Adrenal gland (tissue), 12 donors: ENCODE measurements around the gene TCERG1L. TPM values are rescaled to one million over a fixed set of nuclear protein-coding genes. Genes with fewer than 3 reads are reported as not detected.

Experiments used
- DNase-seq, 7 donors: peaks; one replicate each; pipeline ENCODE4 v3.0.0-alpha.2; 2019 to 2020
- H3K27ac ChIP-seq, 5 donors: fragments of 200-600 bp; sonication (generic) in 4 of 5; 1 replicate in 3 of 5; 2 replicates in 2 of 5; pipeline versions ENCODE4 v1.5.1 to v1.8.0; 2016 to 2020; ENCODE audit warnings: mild to moderate bottlenecking in 1 of 5
- H3K27me3 ChIP-seq: fragments of 200-600 bp; 2 replicates; pipeline ENCODE4 v1.8.0; 2021
- H3K36me3 ChIP-seq, 2 donors: fragments of 200-600 bp; replicated peaks in 1 of 2; 1 replicate in 1 of 2; 2 replicates in 1 of 2; pipeline versions ENCODE4 v1.5.1 to v1.8.0; 2018 to 2022
- H3K4me1 ChIP-seq, 2 donors: fragments of 200-600 bp; replicated peaks in 1 of 2; 1 replicate in 1 of 2; 2 replicates in 1 of 2; pipeline versions ENCODE4 v1.5.1 to v1.8.0; 2018 to 2021
- H3K4me3 ChIP-seq, 4 donors: fragments of 200-600 bp; sonication (generic) in 3 of 4; one replicate each; pipeline ENCODE4 v1.5.1; 2016 to 2018
- H3K9me3 ChIP-seq, 3 donors: fragments of 200-600 bp; sonication (generic) in 1 of 3; replicated peaks in 1 of 3; 1 replicate in 2 of 3; 2 replicates in 1 of 3; pipeline versions ENCODE4 v1.5.1 to v1.8.0; 2016 to 2021
- CTCF ChIP-seq, 6 experiments: fragments of 450-650 bp in 4 of 6; fragments of 200-600 bp in 2 of 6; sonication (generic) in 1 of 6; IDR thresholded peaks; 1 replicate in 5 of 6; 2 replicates in 1 of 6; pipeline versions ENCODE4 v1.5.1 to v1.8.0; 2016 to 2021; ENCODE audit warnings: antibody characterized with exemption in 6 of 6, mild to moderate bottlenecking in 2 of 6, moderate library complexity in 1 of 6
- POLR2A ChIP-seq, 2 donors: fragments of 450-650 bp; IDR thresholded peaks; one replicate each; pipeline ENCODE4 v1.6.1; 2017; ENCODE audit warnings: antibody characterized with exemption in 2 of 2, mild to moderate bottlenecking in 2 of 2, moderate library complexity in 1 of 2
- WGBS, 4 donors: extraction: QIAGEN DNeasy Blood & Tissue Kit in 2 of 4; methylation state at CpG; one replicate each; pipeline versions ENCODE4 v1.1.5 to v1.1.7; 2013 to 2017; 5-methylcytosine and 5-hydroxymethylcytosine counted together
- intact Hi-C, 2 donors: fragments of 100-400 bp; cut with DNase I; formaldehyde crosslinking; loops; one replicate each; pipeline versions ENCODE4 v1.14.1 to v1.15.0; 2022 to 2023
- polyA plus RNA-seq, 3 donors: library from polyadenylated mRNA; stranded (reverse); fragments of 200-250 nt in 2 of 3; fragments of 350-450 nt in 1 of 3; fragmentation: Illumina TruSeq in 1 of 3; extraction: RNeasy Lipid Tissue Mini Kit (QIAGEN cat#74804) in 1 of 3; gene quantifications; one replicate each; pipeline ENCODE4 v1.2.3, GENCODE V29; 2013 to 2014
- total RNA-seq, 9 donors: library from RNA; depleted of rRNA in 4 of 9; stranded (reverse); fragments of >200 nt in 4 of 9; fragments of 120-200 nt in 1 of 9; fragmentation: NEBNext Ultra II Directional in 1 of 9; extraction: Animal tissue kit (Norgen Biotek cat#: 25700) in 1 of 9; gene quantifications; one replicate each; pipeline versions ENCODE4 v1.1.0 to v1.2.4, GENCODE V29; 2013 to 2023
- donor health status: healthy with polysubstance abuse.
- donor health status: Bipolar disorder and iron deficiency.
- donor health status: DM: yes; HTN: yes; CAD: no.
- donor health status: DM: no; HTN: no; CAD: no.
- donor health status: DM: no; HTN: no; CAD: no.
- donor health status: DM: yes; HTN: yes; CAD: no.

Gene TCERG1L
- total and polyA plus RNA-seq, 12 donors = 0.17 to 3.4 (median 0.97) TPM

- Histone ChIP-seq H3K27ac (no peak overlapping the region), H3K4me3 (no peak overlapping the region), H3K27me3 (no peaks in the 10 kb centered on the region), H3K36me3 (no peaks in the 10 kb centered on the region), H3K4me1 (no peaks in the 10 kb centered on the region), H3K9me3 (no peaks in the 10 kb centered on the region)
- WGBS, 4 donors = 85 to 92% (median 87%) methylated on average over 14 to 18 of the region's 18 CpGs
- TF ChIP-seq POLR2A (IDR thresholded peaks at IDR 0.05) (no peak), CTCF (IDR thresholded peaks at IDR 0.05) (no peak)
- peak in 2 of 7 donors; percentile 2 to 35 for DNase-seq
- intact Hi-C loops = no loop called here
These were observed 115.2 kb downstream of the TCERG1L start for GRCh38 chr10:131196176-131196885.

GRCh38 chr10:131195558-131196159, 115.9 kb downstream of the TCERG1L start:
- Histone ChIP-seq H3K27me3 (no peaks in the 10 kb centered on the region), H3K27ac (no peak overlapping the region), H3K4me1 (no peaks in the 10 kb centered on the region), H3K4me3 (no peak overlapping the region), H3K9me3 (no peaks in the 10 kb centered on the region), H3K36me3 (no peaks in the 10 kb centered on the region)
- intact Hi-C loops = no loop called here
- WGBS, 4 donors = 73 to 86% (median 81%) methylated on average over 10 to 19 of the region's 19 CpGs
- TF ChIP-seq POLR2A (IDR thresholded peaks at IDR 0.05) (no peak), CTCF (IDR thresholded peaks at IDR 0.05) (no peak)
- DNase-seq = peak in 1 of 7 donors; percentile 37

- Histone ChIP-seq H3K4me1 (no peaks in the 10 kb centered on the region), H3K27me3 (no peaks in the 10 kb centered on the region), H3K4me3 (no peak overlapping the region), H3K9me3 (no peaks in the 10 kb centered on the region), H3K36me3 (no peaks in the 10 kb centered on the region), H3K27ac (no peak overlapping the region)
- intact Hi-C loops = no loop called here
- DNase-seq = peak in 1 of 7 donors; percentile 14
- WGBS, 4 donors = 81 to 88% (median 85%) methylated on average over 9 of the region's 9 CpGs
- TF ChIP-seq CTCF (IDR thresholded peaks at IDR 0.05) = no peak
- no peak for TF ChIP-seq POLR2A (IDR thresholded peaks at IDR 0.05)
These were observed 116.4 kb downstream of the TCERG1L start for GRCh38 chr10:131195116-131195515.

GRCh38 chr10:131193923-131194322, 117.6 kb downstream of the TCERG1L start:
- no peak for TF ChIP-seq POLR2A (IDR thresholded peaks at IDR 0.05)
- TF ChIP-seq CTCF (IDR thresholded peaks at IDR 0.05) = no peak
- no peaks in the 10 kb centered on the region for H3K27me3 ChIP-seq
- peak in 1 of 7 donors; percentile 24 for DNase-seq
- intact Hi-C loops = no loop called here
- WGBS, 4 donors = 93 to 95% (median 94%) methylated on average over 15 of the region's 15 CpGs
- H3K36me3 ChIP-seq = no peaks in the 10 kb centered on the region
- no peaks in the 10 kb centered on the region for H3K9me3 ChIP-seq
- no peak overlapping the region for H3K27ac ChIP-seq
- H3K4me3 ChIP-seq = no peak overlapping the region
- H3K4me1 ChIP-seq = no peaks in the 10 kb centered on the region
